ENCODE results near the gene DNAH1.
A peak's percentile ranks its signal among the peaks of the same experiment; 100 is the strongest.
"Not testable (repeated sequence)": the region's sequence is repeated elsewhere in the genome, so short reads cannot be mapped to it uniquely, and the experiment has no call there.

DNAH1 gene

GRCh38 chr3:52338131-52338530 lies 22.0 kb downstream of the DNAH1 start:
- not testable (repeated sequence) for DNase-seq (ENCODE audit: low read depth)

GRCh38 chr3:52339612-52340011 lies 23.5 kb downstream of the DNAH1 start:
- peak; percentile 42 for DNase-seq (ENCODE audit: low read depth)

- DNase-seq (ENCODE audit: low read depth) = no peak
Measured at GRCh38 chr3:52341123-52341522, 25.0 kb downstream of the DNAH1 start.

GRCh38 chr3:52343946-52344600 lies 28.0 kb downstream of the DNAH1 start:
- DNase-seq (ENCODE audit: low read depth) = no peak

GRCh38 chr3:52345521-52346109 lies 29.5 kb downstream of the DNAH1 start:
- no peak for DNase-seq (ENCODE audit: low read depth)

GRCh38 chr3:52346623-52347530 lies 30.8 kb downstream of the DNAH1 start:
- no peak for DNase-seq (ENCODE audit: low read depth)

GRCh38 chr3:52347716-52348635 lies 31.9 kb downstream of the DNAH1 start:
- DNase-seq (ENCODE audit: low read depth) = no peak

GRCh38 chr3:52349131-52349530 lies 33.0 kb downstream of the DNAH1 start:
- no peak for DNase-seq (ENCODE audit: low read depth)

- no peak for DNase-seq (ENCODE audit: low read depth)
Measured at GRCh38 chr3:52349611-52350395, 33.7 kb downstream of the DNAH1 start.

GRCh38 chr3:52350416-52350815 lies 34.3 kb downstream of the DNAH1 start:
- no peak for DNase-seq (ENCODE audit: low read depth)

- DNase-seq (ENCODE audit: low read depth) = no peak
Measured at GRCh38 chr3:52350981-52351761, 35.1 kb downstream of the DNAH1 start.

GRCh38 chr3:52351762-52352368 lies 35.7 kb downstream of the DNAH1 start:
- no peak for DNase-seq (ENCODE audit: low read depth)

GRCh38 chr3:52352566-52352965 lies 36.4 kb downstream of the DNAH1 start:
- DNase-seq (ENCODE audit: low read depth) = no peak

GRCh38 chr3:52353291-52353855 lies 37.3 kb downstream of the DNAH1 start:
- DNase-seq (ENCODE audit: low read depth) = no peak

- no peak for DNase-seq (ENCODE audit: low read depth)
Measured at GRCh38 chr3:52354676-52355075, 38.6 kb downstream of the DNAH1 start.

GRCh38 chr3:52355526-52355925 lies 39.4 kb downstream of the DNAH1 start:
- no peak for DNase-seq (ENCODE audit: low read depth)

- DNase-seq (ENCODE audit: low read depth) = no peak
Measured at GRCh38 chr3:52356126-52356525, 40.0 kb downstream of the DNAH1 start.

- DNase-seq (ENCODE audit: low read depth) = no peak
Measured at GRCh38 chr3:52357151-52358080, 41.3 kb downstream of the DNAH1 start.

Measured in HS-27A (cell line).